T-helper 1 cell treated with Interleukin-12 subunit alpha and Interleukin-12 subunit beta and Interleukin-4 antibody, amounts not matched to agents 30 ng/mL and 1 ng/mL, for 36 hours (primary cell): ENCODE measurements around the gene ZC3H7B. TPM values are rescaled to one million over a fixed set of nuclear protein-coding genes. Genes with fewer than 3 reads are reported as not detected.

ENCODE experiments used
- intact Hi-C: fragments of 100-400 bp; cut with micrococcal nuclease; formaldehyde crosslinking; loops from one replicate; pipeline ENCODE4 v1.15.1; 2024
- total RNA-seq: library from RNA; stranded (reverse); gene quantifications from 2 replicates; pipeline ENCODE4 v1.2.3, GENCODE V29; 2022

Gene ZC3H7B
- total RNA-seq, 1 donor from 2014 or later, result 80.4 TPM

DNA sequence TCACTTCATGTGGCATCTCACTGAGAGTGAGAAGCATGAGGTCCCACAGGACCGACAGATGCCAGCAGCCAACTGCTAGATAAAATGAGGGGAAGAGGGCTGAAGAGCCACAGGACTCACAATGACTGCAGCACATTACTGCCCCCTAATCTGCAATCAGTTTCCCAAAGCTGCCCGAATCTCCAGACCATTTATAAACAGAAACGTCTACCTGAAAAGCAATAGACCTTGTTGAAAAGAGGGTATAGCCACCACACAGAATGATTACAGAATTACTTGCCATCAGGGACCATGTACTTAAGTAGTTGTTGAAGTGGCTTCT lies 68.1 kb downstream of the ZC3H7B start:
- intact Hi-C loops, result no loop called here

DNA sequence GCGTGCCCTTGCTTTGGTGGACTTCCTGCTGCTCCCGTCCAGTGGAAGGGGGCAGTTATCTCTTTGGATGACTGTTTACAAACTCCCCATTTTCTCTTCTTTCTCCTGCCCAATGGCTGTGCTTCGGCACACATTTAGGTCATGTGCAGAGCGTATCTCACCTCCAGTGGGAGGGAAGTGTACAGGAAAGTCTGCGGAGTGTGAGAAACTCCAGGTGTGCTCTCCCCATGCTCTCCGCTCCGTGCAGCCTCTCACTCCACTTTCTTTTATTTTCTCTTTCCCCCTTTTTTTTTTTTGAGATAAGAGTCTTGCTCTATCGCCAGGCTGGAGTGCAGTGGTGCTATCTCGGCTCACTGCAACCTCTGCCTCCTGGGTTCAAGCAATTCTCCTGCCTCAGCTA lies 68.5 kb downstream of the ZC3H7B start:
- intact Hi-C loops, result no loop called here

- intact Hi-C loops, result no loop called here
Measured at GRCh38 chr22:41377846-41378245, 76.5 kb downstream of the ZC3H7B start.

- intact Hi-C loops, result loop anchor here (1.0 to 5.0 kb wide), 16 partner anchors 22 to 744 kb away; partner anchors contain the start of genes DESI1, L3MBTL2, MRTFA and PHF5A
Measured at GRCh38 chr22:41380993-41381328, 79.6 kb downstream of the ZC3H7B start.

- intact Hi-C loops, result loop anchor here (1.0 to 5.0 kb wide), 16 partner anchors 22 to 744 kb away; partner anchors contain the start of genes DESI1, L3MBTL2, MRTFA and PHF5A
Measured at GRCh38 chr22:41381329-41382097, 80.2 kb downstream of the ZC3H7B start, which contains the start of gene TEF. TEF (plus strand) TSS chr22:41381942; CDS start chr22:41382045, 103 bp downstream.

DNA sequence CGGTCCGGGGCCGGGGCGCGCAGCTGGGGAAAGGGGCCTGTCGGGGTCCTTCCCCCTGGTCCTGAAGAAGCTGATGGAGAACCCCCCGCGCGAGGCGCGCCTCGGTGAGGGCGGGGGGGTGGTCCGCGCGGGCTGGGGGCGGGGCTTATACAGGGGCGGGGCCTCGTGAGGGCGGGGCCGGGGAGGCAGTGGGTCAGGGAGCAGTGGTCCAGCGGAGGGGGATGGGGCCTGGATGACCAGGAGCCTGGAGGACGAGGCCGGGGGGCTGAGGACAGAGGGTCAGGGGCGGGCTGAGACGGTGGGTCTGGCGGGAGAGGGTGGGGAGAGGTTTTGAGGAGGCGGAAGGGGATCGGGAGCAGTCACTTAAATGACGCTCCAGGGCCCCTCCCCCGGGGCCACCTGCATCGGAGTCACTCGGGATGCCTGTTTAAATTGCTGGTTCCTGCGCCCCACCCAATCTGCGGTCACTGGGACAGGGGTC lies 80.8 kb downstream of the ZC3H7B start:
- intact Hi-C loops, result loop anchor here (5.0 kb wide), 1 partner anchor 745 kb away; the partner anchor contains the start of gene MRTFA

DNA sequence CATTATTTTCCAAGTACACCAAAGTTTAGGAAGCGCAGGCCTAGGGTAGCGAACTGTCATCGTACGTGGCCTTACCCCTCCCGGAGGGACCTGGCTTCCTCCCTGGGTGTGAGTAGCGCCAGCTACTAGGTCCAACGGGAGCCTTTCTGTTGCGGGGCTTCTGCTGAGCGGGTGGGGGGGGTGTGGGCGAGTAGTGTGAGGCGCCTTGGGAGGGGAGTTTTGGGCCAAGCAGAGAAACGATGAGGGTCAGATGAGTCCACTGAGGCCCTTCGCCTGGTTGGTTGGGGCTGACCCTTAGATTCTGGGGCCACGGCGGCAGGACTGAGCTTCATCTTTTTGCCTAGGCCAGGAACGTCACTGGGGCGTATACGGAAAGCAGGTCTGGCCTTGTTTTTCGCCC lies 81.3 kb downstream of the ZC3H7B start:
- intact Hi-C loops, result loop anchor here (5.0 kb wide), 1 partner anchor 745 kb away; the partner anchor contains the start of gene MRTFA

- intact Hi-C loops, result loop anchor here (5.0 kb wide), 1 partner anchor 746 kb away; the partner anchor contains the start of gene MRTFA
Measured at GRCh38 chr22:41383085-41383484, 81.8 kb downstream of the ZC3H7B start.

GRCh38 chr22:41384128-41384527 lies 82.8 kb downstream of the ZC3H7B start:
- intact Hi-C loops, result loop anchor here (5.0 kb wide), 1 partner anchor 747 kb away; the partner anchor contains the start of gene MRTFA

DNA sequence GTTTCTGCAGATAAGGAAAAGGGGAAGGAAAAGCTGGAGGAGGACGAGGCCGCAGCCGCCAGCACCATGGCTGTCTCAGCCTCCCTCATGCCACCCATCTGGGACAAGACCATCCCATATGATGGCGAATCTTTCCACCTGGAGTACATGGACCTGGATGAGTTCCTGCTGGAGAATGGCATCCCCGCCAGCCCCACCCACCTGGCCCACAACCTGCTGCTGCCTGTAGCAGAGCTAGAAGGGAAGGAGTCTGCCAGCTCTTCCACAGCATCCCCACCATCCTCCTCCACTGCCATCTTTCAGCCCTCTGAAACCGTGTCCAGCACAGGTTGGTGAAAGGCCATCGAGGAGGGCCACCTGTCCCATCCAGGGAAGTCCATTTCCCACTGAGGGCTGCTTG lies 86.0 kb downstream of the ZC3H7B start:
- intact Hi-C loops, result no loop called here

DNA sequence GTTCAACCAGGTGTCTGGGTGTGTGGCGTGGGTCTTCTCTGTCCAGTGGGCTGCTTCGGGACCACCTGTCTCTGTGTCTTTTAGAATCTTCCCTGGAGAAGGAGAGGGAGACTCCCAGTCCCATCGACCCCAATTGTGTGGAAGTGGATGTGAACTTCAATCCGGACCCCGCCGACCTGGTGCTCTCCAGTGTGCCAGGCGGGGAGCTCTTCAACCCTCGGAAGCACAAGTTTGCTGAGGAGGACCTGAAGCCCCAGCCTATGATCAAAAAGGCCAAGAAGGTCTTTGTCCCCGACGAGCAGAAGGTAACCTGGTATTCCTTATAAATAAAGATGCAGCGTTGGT lies 92.7 kb downstream of the ZC3H7B start:
- intact Hi-C loops, result no loop called here

DNA sequence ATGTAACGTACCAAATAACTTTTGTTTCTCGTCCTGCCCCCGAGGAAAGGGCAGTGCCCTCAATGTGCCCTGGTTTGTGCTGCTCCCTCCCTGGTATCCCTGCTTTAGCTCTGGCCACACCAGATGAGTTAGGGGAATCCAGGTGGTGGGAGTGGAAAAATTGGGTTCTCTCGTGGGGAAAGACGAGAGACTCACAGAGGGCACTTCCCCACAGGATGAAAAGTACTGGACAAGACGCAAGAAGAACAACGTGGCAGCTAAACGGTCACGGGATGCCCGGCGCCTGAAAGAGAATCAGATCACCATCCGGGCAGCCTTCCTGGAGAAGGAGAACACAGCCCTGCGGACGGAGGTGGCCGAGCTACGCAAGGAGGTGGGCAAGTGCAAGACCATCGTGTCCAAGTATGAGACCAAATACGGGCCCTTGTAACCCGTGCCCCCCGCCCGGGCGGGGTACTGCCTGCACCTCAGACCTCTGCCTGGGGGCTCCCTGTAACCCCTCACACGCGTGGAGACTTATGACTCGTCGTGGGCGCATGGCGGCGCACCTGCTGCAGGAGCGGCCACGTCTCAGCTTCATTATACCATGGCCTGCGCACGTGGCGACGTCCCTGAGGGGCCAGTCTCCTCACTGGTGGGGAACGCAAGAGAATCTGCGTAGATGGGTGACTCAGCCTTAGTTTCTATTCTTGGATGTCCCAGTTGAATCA lies 94.4 kb downstream of the ZC3H7B start:
- intact Hi-C loops, result no loop called here

DNA sequence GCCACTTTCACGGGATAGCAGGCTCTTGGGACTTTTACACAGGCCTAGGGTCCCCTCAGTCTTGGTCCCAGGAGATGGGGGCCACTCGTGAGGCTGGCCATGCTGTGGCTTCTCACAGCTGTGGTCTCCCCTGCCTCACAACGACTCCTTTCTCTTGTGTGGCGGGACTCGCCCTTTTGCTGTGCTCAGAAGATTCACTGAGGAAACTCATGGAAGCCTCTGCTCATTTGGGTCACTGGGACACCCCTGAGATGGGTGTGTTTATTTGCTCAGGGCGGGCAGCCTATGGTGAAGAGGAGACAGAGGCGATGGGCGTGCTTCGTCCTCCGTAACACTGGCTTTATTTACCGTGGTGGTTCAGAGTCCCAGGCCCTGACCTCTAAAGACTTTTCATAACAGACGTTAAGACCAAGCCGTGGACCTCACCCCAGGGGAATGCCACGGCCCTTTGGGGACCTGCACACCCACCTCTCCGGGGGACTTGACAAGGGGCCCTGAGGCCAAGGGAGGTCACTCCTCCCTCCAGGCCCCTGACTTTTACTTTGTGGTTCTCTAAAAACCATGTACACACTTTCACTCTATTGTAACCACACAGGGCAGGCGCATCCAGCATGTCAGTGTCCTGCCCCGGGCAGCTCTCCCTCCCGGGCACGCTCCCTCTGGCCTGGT lies 96.0 kb downstream of the ZC3H7B start:
- intact Hi-C loops, result no loop called here

DNA sequence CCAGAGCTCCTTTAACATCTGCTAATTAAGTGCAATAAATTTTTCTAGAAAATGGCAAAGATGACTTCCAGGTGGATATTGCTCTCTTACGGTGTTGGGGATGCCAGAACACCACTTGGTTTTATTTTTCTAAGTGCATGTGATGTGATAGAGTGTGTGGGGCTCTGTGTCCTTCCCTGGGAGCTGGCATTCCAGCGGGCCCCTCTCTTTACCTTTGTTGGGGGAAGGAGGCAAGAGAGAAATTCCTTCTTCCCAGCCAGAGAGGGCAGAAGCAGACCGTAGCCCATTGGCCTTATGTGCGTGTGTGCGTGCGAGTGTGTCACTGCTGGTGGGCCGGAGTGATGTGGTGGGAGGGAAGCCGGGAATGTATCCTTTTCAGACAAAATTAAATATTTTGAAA lies 97.6 kb downstream of the ZC3H7B start:
- intact Hi-C loops, result no loop called here

GRCh38 chr22:41401781-41402648 lies 100.7 kb downstream of the ZC3H7B start:
- intact Hi-C loops, result no loop called here

- intact Hi-C loops, result loop anchor here (1.0 kb wide), 7 partner anchors 22 to 130 kb away; partner anchors contain the start of genes ACO2 and TEF
Measured at GRCh38 chr22:41402851-41403250, 101.5 kb downstream of the ZC3H7B start.

GRCh38 chr22:41403532-41404318 lies 102.4 kb downstream of the ZC3H7B start:
- intact Hi-C loops, result loop anchor here (1.0 kb wide), 9 partner anchors 22 to 194 kb away; partner anchors contain the start of genes ACO2, POLR3H and TEF

GRCh38 chr22:41405588-41405987 lies 104.3 kb downstream of the ZC3H7B start:
- intact Hi-C loops, result no loop called here

DNA sequence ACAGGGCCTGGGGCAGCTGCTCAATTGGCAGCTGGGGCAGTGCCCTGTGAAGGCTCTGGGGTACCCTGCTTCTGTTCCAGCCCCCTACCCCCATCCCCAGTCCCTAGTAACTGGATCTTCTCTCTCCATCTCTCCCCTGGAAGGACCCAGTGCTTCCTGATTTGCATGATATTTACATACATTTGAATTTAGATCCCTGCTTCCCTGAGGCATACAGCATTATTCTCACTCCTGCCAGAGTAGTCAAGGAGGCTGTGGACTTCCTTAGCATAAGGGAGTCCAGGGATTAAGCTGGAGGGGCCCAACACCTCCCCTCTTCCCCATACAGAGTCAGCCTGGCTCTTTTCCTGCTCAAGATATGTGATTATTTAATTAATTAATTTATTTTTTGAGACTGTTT lies 105.1 kb downstream of the ZC3H7B start:
- intact Hi-C loops, result no loop called here

- intact Hi-C loops, result no loop called here
Measured at GRCh38 chr22:41407433-41407832, 106.1 kb downstream of the ZC3H7B start.
